Astrocyte of the cerebellum (primary cell): Measurements from ENCODE around the gene SNRPD2.
"Not testable (repeated sequence)": the region's sequence is repeated elsewhere in the genome, so short reads cannot be mapped to it uniquely, and the experiment has no call there.

ENCODE experiments used
- DNase-seq: peaks from one replicate; pipeline ENCODE4 v3.0.0-alpha.2; 2011; ENCODE audit warnings: low read depth
- H3K4me3 ChIP-seq: 2 replicates; pipeline ENCODE4 v1.5.1; 2011; ENCODE audit warnings: mild to moderate bottlenecking, low read depth, low read length, moderate library complexity
- in situ Hi-C: cut with HindIII; loops from 2 replicates; pipeline ENCODE4 v1.10.0; 2017; ENCODE audit warnings: low sequenced_read_pairs
- TF ChIP-seq, protein P1 (sequence below): IDR thresholded peaks from 2 replicates; pipeline ENCODE4 v1.5.1; 2012; ENCODE audit warnings: low read length, low read depth, moderate library complexity, mild to moderate bottlenecking; ENCODE audit errors: missing control alignments

The SNRPD2 gene

DNA sequence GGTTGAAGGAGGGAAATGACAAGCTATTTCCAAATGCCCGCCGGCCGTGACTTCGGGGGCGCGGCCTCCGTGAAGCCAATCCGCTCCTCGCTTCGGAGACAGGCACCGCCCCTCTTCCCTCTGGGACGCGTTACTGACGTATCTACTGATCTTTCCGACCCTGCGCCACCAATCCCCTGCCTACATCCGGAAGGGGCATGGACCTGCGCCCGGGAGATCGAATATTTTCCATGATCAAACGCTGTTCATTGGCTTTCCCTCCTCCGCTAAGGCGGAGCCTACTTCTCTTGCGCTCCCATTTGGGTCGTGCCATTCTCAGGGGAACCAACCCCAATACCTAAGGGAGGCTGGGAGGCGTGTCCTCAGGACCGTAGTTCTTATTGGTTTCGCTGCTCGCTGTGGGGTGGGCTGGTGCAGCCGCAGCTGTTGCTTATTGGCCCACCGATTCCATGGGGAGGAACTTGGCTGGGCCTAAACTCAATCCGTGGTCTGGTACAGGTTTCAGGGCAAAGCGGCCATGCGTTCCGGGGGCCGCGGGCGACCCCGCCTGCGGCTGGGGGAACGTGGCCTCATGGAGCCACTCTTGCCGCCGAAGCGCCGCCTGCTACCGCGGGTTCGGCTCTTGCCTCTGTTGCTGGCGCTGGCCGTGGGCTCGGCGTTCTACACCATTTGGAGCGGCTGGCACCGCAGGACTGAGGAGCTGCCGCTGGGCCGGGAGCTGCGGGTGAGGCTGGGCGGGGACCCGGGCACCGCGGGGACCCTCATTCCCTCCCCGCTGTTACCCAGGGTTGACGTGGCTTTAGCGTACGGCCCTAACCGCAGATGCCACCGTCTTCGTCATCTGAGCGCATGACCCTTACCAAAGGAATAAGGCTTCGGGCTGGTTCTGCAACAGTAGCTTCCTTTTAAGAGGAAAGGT, 693 bp upstream of the SNRPD2 start, which contains the start of gene QPCTL:
Gene QPCTL, plus strand, starts transcription at position 480 of the 919 bp plus-strand sequence. Its CDS starts 38 bp downstream, at position 518.
- in situ Hi-C loops: no loop called here
- H3K4me3 ChIP-seq: peak within 1 kb of the TSS; percentile 96
- TF ChIP-seq, protein P1, sequence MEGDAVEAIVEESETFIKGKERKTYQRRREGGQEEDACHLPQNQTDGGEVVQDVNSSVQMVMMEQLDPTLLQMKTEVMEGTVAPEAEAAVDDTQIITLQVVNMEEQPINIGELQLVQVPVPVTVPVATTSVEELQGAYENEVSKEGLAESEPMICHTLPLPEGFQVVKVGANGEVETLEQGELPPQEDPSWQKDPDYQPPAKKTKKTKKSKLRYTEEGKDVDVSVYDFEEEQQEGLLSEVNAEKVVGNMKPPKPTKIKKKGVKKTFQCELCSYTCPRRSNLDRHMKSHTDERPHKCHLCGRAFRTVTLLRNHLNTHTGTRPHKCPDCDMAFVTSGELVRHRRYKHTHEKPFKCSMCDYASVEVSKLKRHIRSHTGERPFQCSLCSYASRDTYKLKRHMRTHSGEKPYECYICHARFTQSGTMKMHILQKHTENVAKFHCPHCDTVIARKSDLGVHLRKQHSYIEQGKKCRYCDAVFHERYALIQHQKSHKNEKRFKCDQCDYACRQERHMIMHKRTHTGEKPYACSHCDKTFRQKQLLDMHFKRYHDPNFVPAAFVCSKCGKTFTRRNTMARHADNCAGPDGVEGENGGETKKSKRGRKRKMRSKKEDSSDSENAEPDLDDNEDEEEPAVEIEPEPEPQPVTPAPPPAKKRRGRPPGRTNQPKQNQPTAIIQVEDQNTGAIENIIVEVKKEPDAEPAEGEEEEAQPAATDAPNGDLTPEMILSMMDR: no peak
- DNase-seq: peak; percentile 99

DNA sequence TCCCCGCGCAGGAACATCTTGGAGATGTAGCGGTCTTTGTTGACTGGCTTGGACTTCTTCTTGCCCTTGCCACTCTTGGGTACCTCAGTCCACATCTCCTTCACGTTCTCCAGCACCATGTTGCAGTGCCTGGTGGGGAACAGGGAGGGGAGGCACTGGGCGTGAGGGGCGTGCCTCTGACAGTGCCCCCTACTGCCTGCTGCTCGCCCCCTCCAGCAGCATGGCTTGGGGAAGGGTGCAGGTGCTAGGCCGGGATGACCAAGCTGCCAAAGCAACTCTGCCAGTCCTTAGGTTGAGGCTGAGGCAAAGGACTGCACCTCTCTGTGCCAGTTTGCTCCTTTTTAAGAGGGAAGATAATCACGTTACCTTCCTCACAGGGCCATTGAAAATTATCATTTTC, 4.2 kb downstream of the SNRPD2 start:
- TF ChIP-seq, protein P1: no peak
- no peak for DNase-seq
- no peak overlapping the region for H3K4me3 ChIP-seq
- in situ Hi-C loops: no loop called here

DNA sequence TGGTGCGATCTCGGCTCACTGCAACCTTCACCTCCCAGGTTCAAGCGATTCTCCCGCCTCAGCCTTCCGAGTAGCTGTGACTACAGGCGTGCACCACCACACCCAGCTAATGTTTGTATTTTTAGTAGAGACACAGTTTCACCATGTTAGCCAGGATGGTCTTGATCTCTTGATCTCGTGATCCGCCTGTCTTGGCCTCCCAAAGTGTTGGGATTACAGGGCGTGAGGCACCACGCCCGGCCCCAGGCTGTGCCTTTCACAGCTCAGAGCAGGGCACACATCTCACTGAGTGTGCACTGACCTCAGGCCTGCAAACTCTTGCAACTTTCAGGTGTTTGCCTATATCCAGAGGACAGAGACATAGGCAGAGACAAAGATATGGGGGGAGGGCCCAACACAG, 6.7 kb downstream of the SNRPD2 start:
- DNase-seq, in situ Hi-C loops, H3K4me3 ChIP-seq: not testable (repeated sequence)

DNA sequence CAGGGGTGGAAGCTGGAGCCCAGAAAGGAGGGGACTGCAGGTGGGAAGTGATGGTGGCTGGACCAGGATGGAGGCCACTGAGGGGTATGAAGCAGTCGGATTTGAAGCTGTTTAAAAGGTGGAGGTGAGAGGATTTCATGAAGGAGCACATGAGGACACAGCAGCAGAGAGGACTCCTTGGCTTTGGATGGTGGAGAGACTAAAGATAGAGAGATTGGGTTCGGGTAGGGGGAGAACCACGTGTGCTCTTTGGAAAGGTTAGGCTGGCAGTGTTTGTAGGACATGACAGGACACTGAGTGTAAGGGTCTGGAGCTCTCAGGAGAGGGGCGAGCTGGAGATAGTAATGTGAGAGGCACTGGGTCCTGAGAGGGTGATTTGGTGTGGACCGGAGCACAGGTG, 8.8 kb downstream of the SNRPD2 start:
- TF ChIP-seq, protein P1: no peak
- DNase-seq: no peak
- in situ Hi-C loops: no loop called here
- H3K4me3 ChIP-seq: no peak overlapping the region

DNA sequence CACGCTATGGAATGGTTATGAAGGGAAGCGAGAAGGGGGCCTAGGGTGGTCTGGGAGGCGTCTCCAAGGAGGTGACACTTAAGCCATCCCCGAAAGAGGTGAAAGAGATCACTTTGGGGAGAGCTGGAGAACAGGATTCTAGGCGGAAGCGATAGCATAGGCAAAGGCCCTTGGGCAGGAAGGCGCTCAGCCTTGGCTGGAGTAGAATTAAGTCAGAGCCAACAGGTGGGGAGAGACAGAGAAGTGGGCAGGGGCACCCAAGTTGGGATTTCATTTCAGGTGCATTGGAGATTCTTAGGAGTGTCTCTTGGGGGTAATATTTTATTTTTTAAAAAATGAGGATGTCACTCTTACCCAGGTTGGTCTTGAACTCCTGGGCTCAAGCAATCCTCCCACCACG, 9.6 kb downstream of the SNRPD2 start:
- in situ Hi-C loops: no loop called here
- no peak overlapping the region for H3K4me3 ChIP-seq
- TF ChIP-seq, protein P1: no peak
- DNase-seq: no peak

DNA sequence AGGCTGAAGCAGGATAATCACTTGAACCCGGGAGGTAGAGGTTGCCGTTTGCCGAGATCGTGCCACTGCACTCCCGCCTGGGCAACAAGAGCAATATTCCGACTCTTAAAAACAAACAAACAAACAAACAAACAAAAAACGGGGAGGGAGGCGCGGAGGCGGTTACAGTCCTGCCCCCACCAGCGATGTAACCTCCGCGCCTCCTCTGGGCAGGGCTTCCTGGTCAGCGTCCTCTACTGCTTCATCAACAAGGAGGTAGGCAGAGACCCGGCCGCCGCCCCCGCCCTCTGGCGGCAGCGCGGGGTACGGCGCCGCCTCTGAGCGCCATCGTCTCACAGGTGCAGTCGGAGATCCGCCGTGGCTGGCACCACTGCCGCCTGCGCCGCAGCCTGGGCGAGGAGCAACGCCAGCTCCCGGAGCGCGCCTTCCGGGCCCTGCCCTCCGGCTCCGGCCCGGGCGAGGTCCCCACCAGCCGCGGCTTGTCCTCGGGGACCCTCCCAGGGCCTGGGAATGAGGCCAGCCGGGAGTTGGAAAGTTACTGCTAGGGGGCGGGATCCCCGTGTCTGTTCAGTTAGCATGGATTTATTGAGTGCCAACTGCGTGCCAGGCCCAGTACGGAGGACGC, 10.2 kb downstream of the SNRPD2 start:
- in situ Hi-C loops: no loop called here
- peak; percentile 39 for DNase-seq
- TF ChIP-seq, protein P1: peak; percentile 92
- H3K4me3 ChIP-seq: peak overlapping the region; percentile 32
